ENCODE results near the gene CD248. TPM values are rescaled to one million over a fixed set of nuclear protein-coding genes. Genes with fewer than 3 reads are reported as not detected.

Gene CD248
- total RNA-seq, 2 experiments from 2014 or later: 3.3 to 3.4 TPM

- Mint-ChIP-seq H3K4me1 (ENCODE audit: low read depth) (peaks cover 14% of the 10 kb centered on the region), H3K27me3 (peaks cover 4% of the 10 kb centered on the region), H3K9me3 (no peaks in the 10 kb centered on the region), H3K4me3 (no peak overlapping the region), H3K27ac (no peak overlapping the region), H3K36me3 (ENCODE audit: low read depth) (no peaks in the 10 kb centered on the region)
- Histone ChIP-seq H3K36me3 (ENCODE audit: insufficient read depth, low read length) (no peaks in the 10 kb centered on the region), H3K27ac (ENCODE audit: low read depth in 1 of 2, low read length in 2 of 2) (no peak overlapping the region), H3K4me3 (ENCODE audit: low read length) (no peak overlapping the region), H3K9me3 (ENCODE audit: control insufficient read depth in 1 of 2, insufficient read depth in 1 of 2, low read length in 2 of 2) (no peaks in the 10 kb centered on the region), H3K4me1 (ENCODE audit: insufficient read depth, low read length) (peaks cover 42% of the 10 kb centered on the region), H3K27me3 (ENCODE audit: control insufficient read depth in 1 of 2, insufficient read depth in 2 of 2, low read length in 2 of 2) (no peaks in the 10 kb centered on the region)
- DNase-seq: no peak
- POLR2A ChIA-PET: interaction anchor here (3.0 kb wide), 1 partner anchor 18 kb away, joined by 11 read pairs; no protein-coding TSS in a partner anchor
- CTCF ChIA-PET: interaction anchor here (3.5 to 3.6 kb wide), 2 partner anchors 20 to 75 kb away, joined by 22 to 30 read pairs; no protein-coding TSS in a partner anchor
- ATAC-seq (ENCODE audit: poor library complexity): no peak
- intact Hi-C loops (cut with DNase I, micrococcal nuclease): no loop called here
- TF ChIP-seq CTCF (IDR thresholded peaks at IDR 0.05): no peak
These were observed 6.5 kb downstream of the CD248 start for GRCh38 chr11:66310324-66310723.

GRCh38 chr11:66309475-66309874, 7.4 kb downstream of the CD248 start:
- POLR2A ChIA-PET: no interaction called here

GRCh38 chr11:66302656-66303055, 14.2 kb downstream of the CD248 start:
- no peak for TF ChIP-seq CTCF (IDR thresholded peaks at IDR 0.05)
- no peak overlapping the region for H3K4me3 ChIP-seq (ENCODE audit: low read length)
- H3K27ac Mint-ChIP-seq: no peak overlapping the region
- intact Hi-C loops (cut with DNase I, micrococcal nuclease): no loop called here
- no peak overlapping the region for H3K4me3 Mint-ChIP-seq
- H3K4me1 Mint-ChIP-seq (ENCODE audit: low read depth): no peaks in the 10 kb centered on the region
- H3K27ac ChIP-seq (ENCODE audit: low read depth in 1 of 2, low read length in 2 of 2): no peak overlapping the region
- H3K36me3 Mint-ChIP-seq (ENCODE audit: low read depth): no peaks in the 10 kb centered on the region
- peaks cover 2% of the 10 kb centered on the region for H3K27me3 Mint-ChIP-seq
- H3K27me3 ChIP-seq (ENCODE audit: control insufficient read depth in 1 of 2, insufficient read depth in 2 of 2, low read length in 2 of 2): no peaks in the 10 kb centered on the region
- no peak for ATAC-seq (ENCODE audit: poor library complexity)
- H3K9me3 Mint-ChIP-seq: no peaks in the 10 kb centered on the region
- POLR2A ChIA-PET: no interaction called here
- H3K9me3 ChIP-seq (ENCODE audit: control insufficient read depth in 1 of 2, insufficient read depth in 1 of 2, low read length in 2 of 2): no peaks in the 10 kb centered on the region
- DNase-seq: no peak
- no peaks in the 10 kb centered on the region for H3K4me1 ChIP-seq (ENCODE audit: insufficient read depth, low read length)
- H3K36me3 ChIP-seq (ENCODE audit: insufficient read depth, low read length): no peaks in the 10 kb centered on the region
- CTCF ChIA-PET: no interaction called here

More at GRCh38 chr11:66309475-66309874, 7.4 kb downstream of the CD248 start:
- peaks cover 4% of the 10 kb centered on the region for H3K27me3 Mint-ChIP-seq
- Histone ChIP-seq H3K36me3 (ENCODE audit: insufficient read depth, low read length) (no peaks in the 10 kb centered on the region), H3K27me3 (ENCODE audit: control insufficient read depth in 1 of 2, insufficient read depth in 2 of 2, low read length in 2 of 2) (no peaks in the 10 kb centered on the region), H3K4me3 (ENCODE audit: low read length) (no peak overlapping the region), H3K27ac (ENCODE audit: low read depth in 1 of 2, low read length in 2 of 2) (no peak overlapping the region), H3K4me1 (ENCODE audit: insufficient read depth, low read length) (peaks cover 34% of the 10 kb centered on the region), H3K9me3 (ENCODE audit: control insufficient read depth in 1 of 2, insufficient read depth in 1 of 2, low read length in 2 of 2) (no peaks in the 10 kb centered on the region)
- no peaks in the 10 kb centered on the region for H3K9me3 Mint-ChIP-seq
- intact Hi-C loops (cut with DNase I, micrococcal nuclease): no loop called here
- CTCF ChIA-PET: interaction anchor here (3.5 kb wide), 1 partner anchor 76 kb away, joined by 22 read pairs; no protein-coding TSS in a partner anchor
- ATAC-seq (ENCODE audit: poor library complexity) (no peak), DNase-seq (no peak)
- no peak for TF ChIP-seq CTCF (IDR thresholded peaks at IDR 0.05)
- H3K4me3 Mint-ChIP-seq: no peak overlapping the region
- peaks cover 8% of the 10 kb centered on the region for H3K4me1 Mint-ChIP-seq (ENCODE audit: low read depth)
- H3K27ac Mint-ChIP-seq: no peak overlapping the region
- no peaks in the 10 kb centered on the region for H3K36me3 Mint-ChIP-seq (ENCODE audit: low read depth)

Measured in CD4-positive, alpha-beta T cell (primary cell).